K562 (cell line): Measurements from ENCODE around the gene NFIC. TPM values are rescaled to one million over a fixed set of nuclear protein-coding genes. Genes with fewer than 3 reads are reported as not detected.

Experiments used
- ADNP ChIP-seq: fragments of 200-800 bp; sonication (Bioruptor generic); IDR thresholded peaks from 2 replicates; pipeline ENCODE4 v1.6.1; 2016; ENCODE audit warnings: missing genetic modification characterization, missing compliant biosample characterization
- CREBBP ChIP-seq: IDR thresholded peaks from one replicate; pipeline ENCODE4 v1.6.1; 2012; ENCODE audit warnings: low read depth, mild to moderate bottlenecking, control low read depth, inconsistent platforms, low read length
- EWSR1 ChIP-seq: fragments of 450-650 bp; IDR thresholded peaks from 2 replicates; pipeline ENCODE4 v1.6.1; 2018; ENCODE audit warnings: borderline replicate concordance, mild to moderate bottlenecking, low read depth, moderate library complexity; ENCODE audit not compliant: partially characterized antibody
- HDAC1 ChIP-seq, 2 experiments: fragments of 450-650 bp; IDR thresholded peaks; 2 replicates each; pipeline ENCODE4 v1.6.1; 2016 to 2017; ENCODE audit warnings: inconsistent platforms in 1 of 2, mild to moderate bottlenecking in 1 of 2, moderate library complexity in 1 of 2
- ZNF274 ChIP-seq: IDR thresholded peaks from 2 replicates; pipeline ENCODE4 v1.6.1; 2011; ENCODE audit warnings: low read depth, mild to moderate bottlenecking, low read length, moderate library complexity, borderline replicate concordance
- ZNF384 ChIP-seq: IDR thresholded peaks from 2 replicates; pipeline ENCODE4 v1.6.1; 2012; ENCODE audit warnings: low read depth, low read length, improper control_type of control experiment
- ZNF780A ChIP-seq: fragments of 250-450 bp; sonication (Bioruptor Pico); IDR thresholded peaks from 2 replicates; pipeline ENCODE4 v1.5.0; 2021; ENCODE audit warnings: mild to moderate bottlenecking
- polyA plus RNA-seq, 8 experiments: library from polyadenylated mRNA; depleted of rRNA in 4 of 8; stranded (reverse) in 5 of 8; unstranded in 3 of 8; fragments of >200 nt; fragmentation: Nextera tagmentation in 2 of 8; fragmentation: Illumina TruSeq in 1 of 8; extraction: Ambion mirVana in 2 of 8; extraction: Trizol in 1 of 8; gene quantifications; 2 replicates each; pipeline versions ENCODE4 v1.2.1 to v1.2.3, GENCODE V29; 2011 to 2014; ENCODE audit warnings: inconsistent platforms in 1 of 8, missing spikeins in 1 of 8
- total RNA-seq, 7 experiments: library from RNA; depleted of rRNA in 6 of 7; stranded (reverse); fragments of >200 nt in 6 of 7; fragmentation: Illumina TruSeq in 2 of 7; extraction: Trizol in 2 of 7; gene quantifications; 2 replicates each; pipeline versions ENCODE4 v1.2.1 to v1.2.3, GENCODE V29; 2011 to 2021; ENCODE audit warnings: low replicate concordance in 1 of 7
- TF ChIP-seq, protein P1 (sequence below): fragments of 200-600 bp; sonication (generic); IDR thresholded peaks from one replicate; pipeline ENCODE4 v1.6.1; 2012; ENCODE audit warnings: mild to moderate bottlenecking, low read depth, low read length, inconsistent platforms
- TF ChIP-seq, protein P2 (sequence below), 2 experiments: fragments of 450-650 bp; IDR thresholded peaks; 2 replicates each; pipeline ENCODE4 v1.6.1; 2016

Gene NFIC
- total and polyA plus RNA-seq, 9 of the 15 experiments (the other 6 are each of a cell fraction or from before 2014, with no cell fraction given), result 0.71 to 62.1 (median 6.9) TPM

- TF ChIP-seq, protein P1, sequence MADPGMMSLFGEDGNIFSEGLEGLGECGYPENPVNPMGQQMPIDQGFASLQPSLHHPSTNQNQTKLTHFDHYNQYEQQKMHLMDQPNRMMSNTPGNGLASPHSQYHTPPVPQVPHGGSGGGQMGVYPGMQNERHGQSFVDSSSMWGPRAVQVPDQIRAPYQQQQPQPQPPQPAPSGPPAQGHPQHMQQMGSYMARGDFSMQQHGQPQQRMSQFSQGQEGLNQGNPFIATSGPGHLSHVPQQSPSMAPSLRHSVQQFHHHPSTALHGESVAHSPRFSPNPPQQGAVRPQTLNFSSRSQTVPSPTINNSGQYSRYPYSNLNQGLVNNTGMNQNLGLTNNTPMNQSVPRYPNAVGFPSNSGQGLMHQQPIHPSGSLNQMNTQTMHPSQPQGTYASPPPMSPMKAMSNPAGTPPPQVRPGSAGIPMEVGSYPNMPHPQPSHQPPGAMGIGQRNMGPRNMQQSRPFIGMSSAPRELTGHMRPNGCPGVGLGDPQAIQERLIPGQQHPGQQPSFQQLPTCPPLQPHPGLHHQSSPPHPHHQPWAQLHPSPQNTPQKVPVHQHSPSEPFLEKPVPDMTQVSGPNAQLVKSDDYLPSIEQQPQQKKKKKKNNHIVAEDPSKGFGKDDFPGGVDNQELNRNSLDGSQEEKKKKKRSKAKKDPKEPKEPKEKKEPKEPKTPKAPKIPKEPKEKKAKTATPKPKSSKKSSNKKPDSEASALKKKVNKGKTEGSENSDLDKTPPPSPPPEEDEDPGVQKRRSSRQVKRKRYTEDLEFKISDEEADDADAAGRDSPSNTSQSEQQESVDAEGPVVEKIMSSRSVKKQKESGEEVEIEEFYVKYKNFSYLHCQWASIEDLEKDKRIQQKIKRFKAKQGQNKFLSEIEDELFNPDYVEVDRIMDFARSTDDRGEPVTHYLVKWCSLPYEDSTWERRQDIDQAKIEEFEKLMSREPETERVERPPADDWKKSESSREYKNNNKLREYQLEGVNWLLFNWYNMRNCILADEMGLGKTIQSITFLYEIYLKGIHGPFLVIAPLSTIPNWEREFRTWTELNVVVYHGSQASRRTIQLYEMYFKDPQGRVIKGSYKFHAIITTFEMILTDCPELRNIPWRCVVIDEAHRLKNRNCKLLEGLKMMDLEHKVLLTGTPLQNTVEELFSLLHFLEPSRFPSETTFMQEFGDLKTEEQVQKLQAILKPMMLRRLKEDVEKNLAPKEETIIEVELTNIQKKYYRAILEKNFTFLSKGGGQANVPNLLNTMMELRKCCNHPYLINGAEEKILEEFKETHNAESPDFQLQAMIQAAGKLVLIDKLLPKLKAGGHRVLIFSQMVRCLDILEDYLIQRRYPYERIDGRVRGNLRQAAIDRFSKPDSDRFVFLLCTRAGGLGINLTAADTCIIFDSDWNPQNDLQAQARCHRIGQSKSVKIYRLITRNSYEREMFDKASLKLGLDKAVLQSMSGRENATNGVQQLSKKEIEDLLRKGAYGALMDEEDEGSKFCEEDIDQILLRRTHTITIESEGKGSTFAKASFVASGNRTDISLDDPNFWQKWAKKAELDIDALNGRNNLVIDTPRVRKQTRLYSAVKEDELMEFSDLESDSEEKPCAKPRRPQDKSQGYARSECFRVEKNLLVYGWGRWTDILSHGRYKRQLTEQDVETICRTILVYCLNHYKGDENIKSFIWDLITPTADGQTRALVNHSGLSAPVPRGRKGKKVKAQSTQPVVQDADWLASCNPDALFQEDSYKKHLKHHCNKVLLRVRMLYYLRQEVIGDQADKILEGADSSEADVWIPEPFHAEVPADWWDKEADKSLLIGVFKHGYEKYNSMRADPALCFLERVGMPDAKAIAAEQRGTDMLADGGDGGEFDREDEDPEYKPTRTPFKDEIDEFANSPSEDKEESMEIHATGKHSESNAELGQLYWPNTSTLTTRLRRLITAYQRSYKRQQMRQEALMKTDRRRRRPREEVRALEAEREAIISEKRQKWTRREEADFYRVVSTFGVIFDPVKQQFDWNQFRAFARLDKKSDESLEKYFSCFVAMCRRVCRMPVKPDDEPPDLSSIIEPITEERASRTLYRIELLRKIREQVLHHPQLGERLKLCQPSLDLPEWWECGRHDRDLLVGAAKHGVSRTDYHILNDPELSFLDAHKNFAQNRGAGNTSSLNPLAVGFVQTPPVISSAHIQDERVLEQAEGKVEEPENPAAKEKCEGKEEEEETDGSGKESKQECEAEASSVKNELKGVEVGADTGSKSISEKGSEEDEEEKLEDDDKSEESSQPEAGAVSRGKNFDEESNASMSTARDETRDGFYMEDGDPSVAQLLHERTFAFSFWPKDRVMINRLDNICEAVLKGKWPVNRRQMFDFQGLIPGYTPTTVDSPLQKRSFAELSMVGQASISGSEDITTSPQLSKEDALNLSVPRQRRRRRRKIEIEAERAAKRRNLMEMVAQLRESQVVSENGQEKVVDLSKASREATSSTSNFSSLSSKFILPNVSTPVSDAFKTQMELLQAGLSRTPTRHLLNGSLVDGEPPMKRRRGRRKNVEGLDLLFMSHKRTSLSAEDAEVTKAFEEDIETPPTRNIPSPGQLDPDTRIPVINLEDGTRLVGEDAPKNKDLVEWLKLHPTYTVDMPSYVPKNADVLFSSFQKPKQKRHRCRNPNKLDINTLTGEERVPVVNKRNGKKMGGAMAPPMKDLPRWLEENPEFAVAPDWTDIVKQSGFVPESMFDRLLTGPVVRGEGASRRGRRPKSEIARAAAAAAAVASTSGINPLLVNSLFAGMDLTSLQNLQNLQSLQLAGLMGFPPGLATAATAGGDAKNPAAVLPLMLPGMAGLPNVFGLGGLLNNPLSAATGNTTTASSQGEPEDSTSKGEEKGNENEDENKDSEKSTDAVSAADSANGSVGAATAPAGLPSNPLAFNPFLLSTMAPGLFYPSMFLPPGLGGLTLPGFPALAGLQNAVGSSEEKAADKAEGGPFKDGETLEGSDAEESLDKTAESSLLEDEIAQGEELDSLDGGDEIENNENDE, result no peak
- TF ChIP-seq ZNF780A (CRISPR knock-in tag), result no peak
- TF ChIP-seq EWSR1, result no peak
- peak; percentile 97 for TF ChIP-seq ADNP (tag)
- TF ChIP-seq CREBBP, result no peak
- TF ChIP-seq, protein P2, sequence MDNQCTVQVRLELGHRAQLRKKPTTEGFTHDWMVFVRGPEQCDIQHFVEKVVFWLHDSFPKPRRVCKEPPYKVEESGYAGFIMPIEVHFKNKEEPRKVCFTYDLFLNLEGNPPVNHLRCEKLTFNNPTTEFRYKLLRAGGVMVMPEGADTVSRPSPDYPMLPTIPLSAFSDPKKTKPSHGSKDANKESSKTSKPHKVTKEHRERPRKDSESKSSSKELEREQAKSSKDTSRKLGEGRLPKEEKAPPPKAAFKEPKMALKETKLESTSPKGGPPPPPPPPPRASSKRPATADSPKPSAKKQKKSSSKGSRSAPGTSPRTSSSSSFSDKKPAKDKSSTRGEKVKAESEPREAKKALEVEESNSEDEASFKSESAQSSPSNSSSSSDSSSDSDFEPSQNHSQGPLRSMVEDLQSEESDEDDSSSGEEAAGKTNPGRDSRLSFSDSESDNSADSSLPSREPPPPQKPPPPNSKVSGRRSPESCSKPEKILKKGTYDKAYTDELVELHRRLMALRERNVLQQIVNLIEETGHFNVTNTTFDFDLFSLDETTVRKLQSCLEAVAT (IDR thresholded peaks at IDR 0.05), result no peak
- no peak for TF ChIP-seq ZNF274
- TF ChIP-seq HDAC1 (IDR thresholded peaks at IDR 0.05), result peak in 1 of 2 experiments; percentile 96; a peak in 2 of 4 replicates
- no peak; the same call in 1 of the 2 replicates for TF ChIP-seq ZNF384
Observed at GRCh38 chr19:3434630-3435553, 68.5 kb downstream of the NFIC start (continued).
